Brain microvascular endothelial cell (primary cell): ENCODE results near the gene CCR7.

Source experiments
- DNase-seq: peaks from one replicate; pipeline ENCODE4 v3.0.0-alpha.2; 2020
- H3K27ac ChIP-seq: fragments of 250-450 bp; sonication (Bioruptor Pico); 2 replicates; pipeline ENCODE4 v1.5.1; 2020; ENCODE audit warnings: mild to moderate bottlenecking, moderate library complexity
- H3K27me3 ChIP-seq: fragments of 250-450 bp; sonication (Bioruptor Pico); replicated peaks from 2 replicates; pipeline ENCODE4 v1.5.1; 2020; ENCODE audit warnings: mild to moderate bottlenecking
- H3K36me3 ChIP-seq: fragments of 250-450 bp; sonication (Bioruptor Pico); replicated peaks from 2 replicates; pipeline ENCODE4 v1.5.1; 2020; ENCODE audit warnings: mild to moderate bottlenecking
- H3K4me3 ChIP-seq: 2 replicates; pipeline ENCODE4 v1.5.1; 2011; ENCODE audit warnings: low read depth, mild to moderate bottlenecking, control low read depth, low read length, moderate library complexity
- CTCF ChIP-seq: IDR thresholded peaks from 2 replicates; pipeline ENCODE4 v1.5.1; 2011; ENCODE audit warnings: low read depth, mild to moderate bottlenecking, moderate library complexity, low read length, control low read depth, inconsistent platforms; ENCODE audit errors: missing control alignments
- in situ Hi-C: cut with HindIII; loops from 2 replicates; pipeline ENCODE4 v1.10.0; 2017; ENCODE audit warnings: low sequenced_read_pairs, low pct_ligation_motif_present

CCR7 gene

GRCh38 chr17:40524243-40524965 is 40.9 kb downstream of the CCR7 start:
- Histone ChIP-seq H3K36me3 (no peaks in the 10 kb centered on the region), H3K27me3 (no peaks in the 10 kb centered on the region), H3K27ac (no peak overlapping the region), H3K4me3 (no peak overlapping the region)
- no peak for TF ChIP-seq CTCF
- DNase-seq: no peak
- in situ Hi-C loops: no loop called here

GRCh38 chr17:40522961-40523310 is 42.3 kb downstream of the CCR7 start:
- no peak for TF ChIP-seq CTCF
- Histone ChIP-seq H3K36me3 (no peaks in the 10 kb centered on the region), H3K4me3 (no peak overlapping the region), H3K27me3 (no peaks in the 10 kb centered on the region), H3K27ac (no peak overlapping the region)
- no peak for DNase-seq
- in situ Hi-C loops: no loop called here

GRCh38 chr17:40522250-40522960 is 42.9 kb downstream of the CCR7 start:
- Histone ChIP-seq H3K4me3 (no peak overlapping the region), H3K36me3 (no peaks in the 10 kb centered on the region), H3K27me3 (no peaks in the 10 kb centered on the region), H3K27ac (peak overlapping the region; percentile 83)
- TF ChIP-seq CTCF: no peak
- no peak for DNase-seq
- in situ Hi-C loops: no loop called here

- TF ChIP-seq CTCF: no peak
- no peak for DNase-seq
- H3K36me3 ChIP-seq: no peaks in the 10 kb centered on the region
- H3K4me3 ChIP-seq: no peak overlapping the region
- H3K27ac ChIP-seq: peak overlapping the region; percentile 83
- H3K27me3 ChIP-seq: no peaks in the 10 kb centered on the region
- in situ Hi-C loops: no loop called here
These were observed 44.2 kb downstream of the CCR7 start for GRCh38 chr17:40520991-40521453.

GRCh38 chr17:40519089-40519775 is 46.0 kb downstream of the CCR7 start:
- no peak for TF ChIP-seq CTCF
- Histone ChIP-seq H3K27ac (no peak overlapping the region), H3K36me3 (no peaks in the 10 kb centered on the region), H3K27me3 (no peaks in the 10 kb centered on the region), H3K4me3 (no peak overlapping the region)
- in situ Hi-C loops: no loop called here
- DNase-seq: no peak
